Ectodermal cell (in vitro differentiated cells): Measurements from ENCODE around the gene NARF.
"Not testable (repeated sequence)": the region's sequence is repeated elsewhere in the genome, so short reads cannot be mapped to it uniquely, and the experiment has no call there.

Experiments
- H3K27ac ChIP-seq: 2 replicates; pipeline ENCODE4 v1.7.0; 2013; ENCODE audit warnings: mild to moderate bottlenecking, low read depth, low read length; ENCODE audit not compliant: insufficient read depth, poor library complexity, severe bottlenecking
- H3K27me3 ChIP-seq: 2 replicates; pipeline ENCODE4 v1.7.0; 2013; ENCODE audit warnings: mild to moderate bottlenecking, low read length; ENCODE audit not compliant: insufficient read depth, control insufficient read depth, poor library complexity, severe bottlenecking
- H3K36me3 ChIP-seq: one replicate; pipeline ENCODE4 v1.7.0; 2013; ENCODE audit warnings: low read length; ENCODE audit not compliant: control insufficient read depth, insufficient read depth
- H3K4me1 ChIP-seq: one replicate; pipeline ENCODE4 v1.7.0; 2013; ENCODE audit warnings: low read length; ENCODE audit not compliant: control insufficient read depth, insufficient read depth
- H3K4me3 ChIP-seq: 2 replicates; pipeline ENCODE4 v1.7.0; 2013; ENCODE audit warnings: low read depth, low read length, control low read depth; ENCODE audit not compliant: insufficient read depth
- H3K9me3 ChIP-seq: 2 replicates; pipeline ENCODE4 v1.7.0; 2013; ENCODE audit warnings: mild to moderate bottlenecking, low read length, moderate library complexity; ENCODE audit not compliant: control insufficient read depth
- WGBS, 2 experiments: methylation state at CpG; one replicate each; pipeline ENCODE4 v1.1.7; 2013; ENCODE audit warnings: missing lambda C conversion rate in 2 of 2; 5-methylcytosine and 5-hydroxymethylcytosine counted together

The NARF gene

DNA sequence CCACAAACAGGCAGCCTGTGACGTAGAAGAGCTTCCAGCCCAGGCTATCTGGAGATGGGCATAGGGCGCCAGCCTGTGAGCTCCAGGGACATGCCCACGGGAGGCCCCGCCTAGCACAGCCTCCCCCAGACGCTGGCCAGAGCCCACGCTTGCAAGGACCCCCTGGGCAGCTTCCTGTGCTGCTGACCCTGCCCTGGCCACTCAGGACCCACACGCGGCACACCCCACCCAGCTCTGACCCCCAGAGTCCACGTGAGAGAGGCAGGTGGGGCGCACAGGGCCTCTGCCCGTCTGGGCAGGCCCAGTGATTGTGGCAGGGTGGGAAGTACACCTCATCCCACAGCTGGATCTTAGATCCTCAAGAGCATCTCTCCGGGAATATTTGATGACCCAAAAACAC, 11.9 kb upstream of the NARF start:
- Histone ChIP-seq H3K27me3 (no peaks in the 10 kb centered on the region), H3K4me1 (peaks cover 6% of the 10 kb centered on the region), H3K9me3 (no peaks in the 10 kb centered on the region), H3K27ac (no peak overlapping the region), H3K36me3 (peaks cover 11% of the 10 kb centered on the region), H3K4me3 (no peak overlapping the region)
- 95 to 96% methylated on average over 12 of the region's 12 CpGs for WGBS, 2 experiments

DNA sequence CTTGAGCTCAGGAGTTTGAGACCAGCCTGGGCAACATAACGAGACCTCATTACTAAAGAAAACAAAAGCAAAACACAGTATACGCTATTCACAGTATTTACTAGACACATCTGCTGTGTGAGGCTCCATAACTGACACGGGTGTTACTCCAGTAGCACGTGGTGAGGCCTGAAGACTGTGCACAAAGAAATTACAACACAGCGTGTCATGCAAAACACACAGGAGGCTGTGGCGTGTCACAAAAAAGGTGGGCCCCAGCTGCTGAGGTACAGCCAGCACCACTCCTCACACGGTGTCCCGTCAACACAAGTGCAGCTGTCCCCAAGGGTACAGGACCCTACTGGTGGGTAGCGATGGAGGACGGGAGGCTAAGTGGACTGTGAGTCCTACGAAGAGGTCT, 10.7 kb upstream of the NARF start:
- Histone ChIP-seq H3K4me3 (no peak overlapping the region), H3K9me3 (no peaks in the 10 kb centered on the region), H3K36me3 (peaks cover 11% of the 10 kb centered on the region), H3K4me1 (peaks cover 6% of the 10 kb centered on the region), H3K27ac (no peak overlapping the region), H3K27me3 (no peaks in the 10 kb centered on the region)
- WGBS, 2 experiments, result 95 to 96% methylated on average over 10 to 11 of the region's 11 CpGs

DNA sequence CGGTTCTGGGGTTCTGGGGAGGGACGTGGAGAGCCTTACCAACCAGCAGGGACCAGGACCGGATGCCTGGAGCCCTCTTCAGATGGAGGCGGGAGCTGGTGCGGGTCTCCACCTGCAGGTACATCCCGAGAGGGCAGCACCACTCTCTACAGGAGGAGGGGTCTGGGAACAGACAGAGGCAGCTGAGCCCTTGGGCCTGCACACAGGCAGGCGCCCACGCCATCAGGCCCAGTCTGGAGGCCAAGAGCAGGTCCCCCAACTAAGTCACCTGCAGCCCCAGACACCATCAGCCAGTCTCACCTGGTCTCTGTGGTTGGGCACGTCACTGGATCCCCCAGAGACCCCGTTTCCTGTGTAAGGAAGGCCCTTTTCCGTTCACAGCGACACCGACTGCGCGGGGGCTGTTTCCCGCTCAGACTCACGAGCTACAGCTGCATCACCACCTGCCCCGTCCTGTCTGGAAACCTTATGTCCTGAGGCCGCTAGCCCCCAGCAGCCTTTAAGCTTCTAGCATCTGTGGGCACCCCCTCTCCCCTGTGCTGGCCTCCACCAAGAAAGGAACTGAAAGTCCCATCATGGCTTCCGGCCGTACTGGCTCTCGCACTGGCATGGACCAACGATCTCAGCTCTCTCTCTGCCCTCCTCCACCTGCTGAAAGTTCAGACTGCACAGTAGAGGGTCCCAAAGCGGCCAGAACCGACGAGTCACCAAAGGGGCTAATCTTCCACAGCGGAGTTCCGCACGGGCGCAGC, 9.2 kb upstream of the NARF start:
- H3K27me3 ChIP-seq, result no peaks in the 10 kb centered on the region
- H3K4me3 ChIP-seq, result peak overlapping the region; percentile 76
- peaks cover 8% of the 10 kb centered on the region for H3K36me3 ChIP-seq
- no peak overlapping the region for H3K27ac ChIP-seq
- 89 to 92% methylated on average over 30 of the region's 30 CpGs for WGBS, 2 experiments
- peaks cover 6% of the 10 kb centered on the region for H3K4me1 ChIP-seq
- no peaks in the 10 kb centered on the region for H3K9me3 ChIP-seq

DNA sequence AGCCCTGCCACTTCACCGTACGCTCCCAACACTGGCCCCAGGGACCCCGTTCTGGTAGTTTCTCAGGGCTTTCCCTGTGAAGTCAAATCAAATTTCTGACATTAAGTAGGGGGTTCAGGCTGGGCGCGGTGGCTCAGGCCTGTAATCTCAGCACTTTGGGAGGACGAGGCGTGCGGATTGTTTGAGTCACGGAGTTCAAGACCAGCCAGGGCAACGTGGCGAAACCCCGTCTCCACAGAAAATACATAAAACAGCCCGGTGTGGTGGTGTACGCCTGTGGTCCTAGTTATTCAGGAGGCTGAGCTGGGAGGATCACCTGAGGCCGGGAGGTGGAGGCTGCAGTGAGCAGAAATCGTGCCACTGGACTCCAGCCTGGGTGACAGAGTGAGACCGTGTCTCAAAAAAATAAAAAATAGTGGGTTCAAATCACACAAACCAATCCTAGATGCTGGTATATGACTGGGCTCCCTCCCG, 8.6 kb upstream of the NARF start:
- no peaks in the 10 kb centered on the region for H3K9me3 ChIP-seq
- no peaks in the 10 kb centered on the region for H3K27me3 ChIP-seq
- no peak overlapping the region for H3K27ac ChIP-seq
- H3K36me3 ChIP-seq, result peaks cover 2% of the 10 kb centered on the region
- WGBS, 2 experiments, result 82 to 83% methylated on average over 18 of the region's 18 CpGs
- H3K4me1 ChIP-seq, result peaks cover 6% of the 10 kb centered on the region
- H3K4me3 ChIP-seq, result peak overlapping the region; percentile 76

DNA sequence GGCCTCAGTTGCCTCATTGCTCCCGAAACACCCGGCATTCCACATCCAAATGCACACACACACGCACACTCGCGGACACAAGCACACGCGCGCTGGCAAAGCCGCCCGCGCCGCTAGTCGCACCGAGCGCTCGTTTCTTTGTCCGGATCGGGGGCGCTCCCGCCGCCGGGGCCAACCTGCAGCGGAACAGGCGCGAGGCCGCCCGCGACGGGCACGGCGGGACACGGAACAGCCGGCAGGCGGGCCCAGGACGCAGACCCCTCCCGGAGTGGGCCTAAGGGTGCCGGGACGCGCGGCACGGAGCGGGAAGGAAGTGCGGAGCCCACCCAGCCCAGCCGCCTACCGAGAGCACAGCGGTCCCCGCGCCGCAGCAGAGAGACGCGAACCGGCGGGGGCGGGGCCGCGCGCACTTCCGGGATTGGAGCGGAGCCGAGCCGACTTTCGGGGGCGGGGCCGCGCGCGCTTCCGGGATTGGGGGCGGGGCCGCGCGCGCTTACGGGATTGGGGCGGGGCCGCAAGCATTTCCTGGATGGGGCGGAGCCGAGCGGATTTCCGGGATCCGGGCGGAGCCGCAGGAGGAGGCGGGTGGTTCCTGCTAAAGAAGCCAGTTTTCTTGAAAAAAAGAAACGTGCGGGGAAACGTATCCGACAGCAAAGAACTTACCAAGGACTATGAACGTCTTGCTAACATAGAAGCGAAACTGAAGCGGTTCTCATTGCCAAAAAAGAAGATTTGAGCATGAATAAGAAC, 8.0 kb upstream of the NARF start, which contains the start of gene CYBC1:
TSS of gene CYBC1 (minus strand) at position 396 of the 750 bp plus-strand sequence. CDS start 1,498 bp downstream, outside the sequence.
- no peaks in the 10 kb centered on the region for H3K9me3 ChIP-seq
- 1% methylated on average over 91 of the region's 91 CpGs for WGBS, 2 experiments
- H3K27me3 ChIP-seq, result no peaks in the 10 kb centered on the region
- peak within 1 kb of the TSS; percentile 76 for H3K4me3 ChIP-seq
- no peaks in the 10 kb centered on the region for H3K36me3 ChIP-seq
- H3K4me1 ChIP-seq, result peaks cover 6% of the 10 kb centered on the region
- no peak within 1 kb of the TSS for H3K27ac ChIP-seq

DNA sequence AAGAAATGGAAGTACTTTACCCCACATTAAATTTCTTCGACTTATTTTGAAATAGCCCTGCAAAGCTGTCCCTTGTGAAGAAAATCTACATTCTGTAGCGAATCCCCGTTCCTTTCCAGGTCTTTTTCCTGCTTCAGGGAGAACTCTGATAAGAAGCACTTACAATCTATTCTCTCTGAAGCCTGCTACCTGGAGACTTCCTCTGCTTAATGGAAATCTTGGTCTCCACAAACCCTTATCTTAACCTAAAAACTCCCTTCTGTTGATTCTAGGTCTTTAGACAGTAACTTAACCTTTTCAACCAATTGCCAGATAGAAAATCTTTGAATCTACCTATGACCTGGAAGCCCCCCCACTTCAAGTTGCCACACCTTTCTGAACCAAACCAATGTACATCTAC, 6.4 kb upstream of the NARF start:
- H3K4me3 ChIP-seq, result no peak overlapping the region
- 94 to 99% methylated on average over 3 of the region's 3 CpGs for WGBS, 2 experiments
- no peak overlapping the region for H3K27ac ChIP-seq
- peaks cover 6% of the 10 kb centered on the region for H3K4me1 ChIP-seq
- no peaks in the 10 kb centered on the region for H3K27me3 ChIP-seq
- no peaks in the 10 kb centered on the region for H3K36me3 ChIP-seq
- H3K9me3 ChIP-seq, result no peaks in the 10 kb centered on the region

DNA sequence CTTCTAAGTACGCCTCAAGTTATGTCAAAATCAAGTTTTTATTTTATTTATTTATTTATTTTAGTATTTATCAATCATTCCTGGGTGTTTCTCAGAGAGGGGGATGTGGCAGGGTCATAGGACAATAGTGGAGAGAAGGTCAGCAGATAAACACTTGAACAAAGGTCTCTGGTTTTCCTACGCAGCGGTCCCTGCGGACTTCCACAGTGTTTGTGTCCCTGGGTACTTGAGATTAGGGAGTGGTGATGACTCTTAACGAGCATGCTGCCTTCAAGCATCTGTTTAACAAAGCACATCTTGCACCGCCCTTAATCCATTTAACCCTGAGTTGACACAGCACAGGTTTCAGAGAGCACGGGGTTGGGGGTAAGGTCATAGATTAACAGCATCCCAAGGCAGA, 5.4 kb upstream of the NARF start:
- peaks cover 12% of the 10 kb centered on the region for H3K4me1 ChIP-seq
- H3K4me3 ChIP-seq, H3K36me3 ChIP-seq, H3K27ac ChIP-seq, H3K27me3 ChIP-seq, H3K9me3 ChIP-seq: not testable (repeated sequence)
- 86 to 89% methylated on average over 6 of the region's 7 CpGs for WGBS, 2 experiments

DNA sequence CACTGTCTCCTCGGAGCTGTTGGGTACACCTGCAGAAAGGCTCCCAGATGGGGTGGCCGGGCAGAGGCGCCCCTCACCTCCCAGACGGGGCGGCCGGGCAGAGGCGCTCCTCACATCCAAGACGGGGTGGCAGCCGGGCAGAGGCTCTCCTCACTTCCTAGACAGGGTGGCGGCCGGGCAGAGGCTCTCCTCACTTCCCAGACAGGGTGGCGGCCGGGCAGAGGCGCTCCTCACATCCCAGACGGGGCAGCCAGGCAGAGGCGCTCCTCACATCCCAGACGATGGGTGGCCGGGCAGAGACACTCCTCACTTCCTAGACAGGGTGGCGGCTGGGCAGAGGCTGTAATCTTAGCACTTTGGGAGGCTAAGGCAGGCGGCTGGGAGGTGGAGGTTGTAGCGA, 4.8 kb upstream of the NARF start:
- H3K4me3 ChIP-seq, H3K27ac ChIP-seq, H3K36me3 ChIP-seq, H3K9me3 ChIP-seq, H3K27me3 ChIP-seq: not testable (repeated sequence)
- WGBS, 2 experiments, result 94 to 95% methylated on average over 21 of the region's 21 CpGs
- peaks cover 12% of the 10 kb centered on the region for H3K4me1 ChIP-seq

DNA sequence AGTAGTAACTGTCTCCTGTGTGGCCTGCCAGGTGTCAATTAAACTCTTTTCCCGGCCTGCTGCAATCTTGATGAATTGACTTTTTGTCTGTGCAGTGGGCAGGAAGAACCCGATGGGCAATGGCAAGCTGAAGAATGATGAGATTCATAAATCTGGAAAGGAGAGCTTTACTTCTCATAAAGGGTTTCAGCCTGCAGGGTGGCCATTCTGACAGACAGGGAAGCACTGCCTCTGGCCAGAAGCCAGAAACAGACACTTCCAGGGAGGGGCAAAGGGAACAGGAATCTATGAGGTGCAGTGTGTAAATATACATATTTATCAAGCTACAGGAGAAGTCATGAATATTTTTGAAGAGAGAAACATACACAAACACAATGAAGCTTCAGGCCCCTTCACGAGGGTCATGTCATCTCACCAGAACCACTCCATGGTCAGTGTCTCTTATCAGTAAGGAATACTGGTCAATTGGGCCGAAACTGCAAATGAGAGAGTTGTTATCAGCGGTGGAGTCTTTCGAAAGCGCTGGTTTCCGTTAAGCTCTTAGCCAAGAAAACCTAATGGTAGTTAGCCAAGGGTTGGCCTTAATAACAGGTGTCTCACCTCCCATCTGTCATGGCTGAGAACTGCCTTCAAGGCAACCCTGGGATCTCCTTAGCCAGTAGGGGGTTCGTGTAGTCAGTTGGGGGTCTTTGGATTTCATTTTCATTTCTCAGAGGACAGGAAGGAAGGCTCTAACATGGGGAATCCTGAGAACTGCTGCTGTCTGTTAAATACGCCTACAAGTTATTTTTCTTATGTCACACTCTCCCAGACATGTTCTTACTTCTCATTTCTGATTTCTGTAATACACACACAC, 1.2 kb upstream of the NARF start:
- 74 to 76% methylated on average over 10 of the region's 10 CpGs for WGBS, 2 experiments

DNA sequence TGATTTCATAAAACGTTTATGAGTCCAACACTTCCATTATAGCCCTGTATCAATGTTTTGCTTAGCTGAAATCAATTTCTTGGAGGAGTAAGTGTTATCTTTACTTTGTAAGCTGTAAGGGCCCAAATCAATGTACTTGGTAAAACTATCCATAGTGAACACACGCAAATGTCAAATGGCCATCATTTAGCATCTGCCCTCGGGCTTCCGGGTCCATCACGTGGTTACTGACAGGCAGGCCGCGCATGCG, 687 bp upstream of the NARF start:
- WGBS, 2 experiments, result 2 to 5% methylated on average over 8 of the region's 8 CpGs
- H3K9me3 ChIP-seq, result no peaks in the 10 kb centered on the region
- peaks cover 6% of the 10 kb centered on the region for H3K4me1 ChIP-seq
- peaks cover 11% of the 10 kb centered on the region for H3K36me3 ChIP-seq
- no peaks in the 10 kb centered on the region for H3K27me3 ChIP-seq
- peak overlapping the region; percentile 87 for H3K4me3 ChIP-seq
- peak overlapping the region; percentile 92 for H3K27ac ChIP-seq

More for the DNA sequence above, 1.2 kb upstream of the NARF start:
- no peaks in the 10 kb centered on the region for H3K27me3 ChIP-seq
- H3K27ac ChIP-seq, result peak overlapping the region; percentile 92
- peaks cover 6% of the 10 kb centered on the region for H3K4me1 ChIP-seq
- H3K4me3 ChIP-seq, result peak overlapping the region; percentile 87
- no peaks in the 10 kb centered on the region for H3K9me3 ChIP-seq
- peaks cover 5% of the 10 kb centered on the region for H3K36me3 ChIP-seq
